ENCODE measurements around the gene LRRC28. TPM values are rescaled to one million over a fixed set of nuclear protein-coding genes. Genes with fewer than 3 reads are reported as not detected.
A peak's percentile ranks its signal among the peaks of the same experiment; 100 is the strongest.

The LRRC28 gene
- total RNA-seq, 1 experiment from 2014 or later = 28.4 TPM

- Histone ChIP-seq H3K4me3 (ENCODE audit: low read depth, low read length, poor library complexity, severe bottlenecking) (no peak overlapping the region), H3K27me3 (replicated peaks; ENCODE audit: insufficient read depth, low read depth, low read length, poor library complexity) (no peaks in the 10 kb centered on the region), H3K9me3 (ENCODE audit: low read depth, low read length, poor library complexity, severe bottlenecking) (no peaks in the 10 kb centered on the region), H3K4me1 (ENCODE audit: insufficient read depth, low read length, poor library complexity, severe bottlenecking) (peaks cover 34% of the 10 kb centered on the region), H3K27ac (ENCODE audit: low read depth, low read length, poor library complexity, severe bottlenecking) (no peak overlapping the region), H3K36me3 (ENCODE audit: insufficient read depth, low read length, poor library complexity, severe bottlenecking) (no peaks in the 10 kb centered on the region)
- CTCF ChIA-PET = interaction anchor here (0.6 to 2.4 kb wide), 2 partner anchors 291 to 295 kb away, joined by 3 to 7 read pairs; no protein-coding TSS in a partner anchor
- intact Hi-C loops (cut with micrococcal nuclease; ENCODE audit: unreplicated experiment) = no loop called here
- BruUV-seq (replicated peaks) = no TSS peak
- POLR2A ChIA-PET (ENCODE audit: low non-redundant PET) = no interaction called here
- peak; percentile 33 for DNase-seq (ENCODE audit: low spot score)
- peak; percentile 43 for TF ChIP-seq CTCF (conservative IDR thresholded peaks at IDR 0.05; ENCODE audit: low read depth, low read length)
- TF ChIP-seq EZH2 (IDR thresholded peaks at IDR 0.05; ENCODE audit: borderline replicate concordance, low read depth, low read length, poor library complexity, severe bottlenecking) = no peak
Observed at GRCh38 chr15:99409097-99409473, 157.8 kb downstream of the LRRC28 start.

GRCh38 chr15:99409560-99409959, 158.3 kb downstream of the LRRC28 start:
- DNase-seq (ENCODE audit: low spot score) = no peak
- no TSS peak for BruUV-seq (replicated peaks)
- TF ChIP-seq EZH2 (IDR thresholded peaks at IDR 0.05; ENCODE audit: borderline replicate concordance, low read depth, low read length, poor library complexity, severe bottlenecking) (no peak), CTCF (conservative IDR thresholded peaks at IDR 0.05; ENCODE audit: low read depth, low read length) (no peak)
- Histone ChIP-seq H3K27ac (ENCODE audit: low read depth, low read length, poor library complexity, severe bottlenecking) (no peak overlapping the region), H3K4me3 (ENCODE audit: low read depth, low read length, poor library complexity, severe bottlenecking) (no peak overlapping the region), H3K9me3 (ENCODE audit: low read depth, low read length, poor library complexity, severe bottlenecking) (no peaks in the 10 kb centered on the region), H3K27me3 (replicated peaks; ENCODE audit: insufficient read depth, low read depth, low read length, poor library complexity) (no peaks in the 10 kb centered on the region), H3K36me3 (ENCODE audit: insufficient read depth, low read length, poor library complexity, severe bottlenecking) (no peaks in the 10 kb centered on the region), H3K4me1 (ENCODE audit: insufficient read depth, low read length, poor library complexity, severe bottlenecking) (peaks cover 30% of the 10 kb centered on the region)
- ChIA-PET POLR2A (ENCODE audit: low non-redundant PET) (no interaction called here), CTCF (interaction anchor here (0.6 to 2.4 kb wide), 2 partner anchors 291 to 295 kb away, joined by 3 to 7 read pairs; no protein-coding TSS in a partner anchor)
- intact Hi-C loops (cut with micrococcal nuclease; ENCODE audit: unreplicated experiment) = no loop called here

DNA sequence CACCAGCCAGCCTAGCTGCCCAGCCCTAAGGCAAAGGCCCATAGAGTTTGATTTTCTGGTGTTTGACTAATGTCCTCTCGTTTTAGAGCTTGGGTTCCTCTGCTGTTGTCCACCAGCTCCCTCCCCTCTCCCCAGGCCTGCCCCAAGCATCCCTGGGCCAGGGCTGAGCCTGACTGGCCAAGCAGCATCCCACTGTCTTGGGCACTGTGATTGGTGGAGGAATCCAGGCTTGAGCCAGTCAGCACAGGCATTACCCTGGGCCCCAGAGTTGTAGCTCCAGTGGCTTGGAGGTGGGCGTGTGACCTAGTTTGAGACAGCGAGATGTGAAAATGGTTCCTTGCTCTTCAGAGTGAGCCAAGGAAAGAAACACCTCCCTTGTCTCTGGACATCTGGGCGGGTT, 159.2 kb downstream of the LRRC28 start:
- H3K27me3 ChIP-seq (replicated peaks; ENCODE audit: insufficient read depth, low read depth, low read length, poor library complexity) = no peaks in the 10 kb centered on the region
- H3K4me1 ChIP-seq (ENCODE audit: insufficient read depth, low read length, poor library complexity, severe bottlenecking) = peaks cover 22% of the 10 kb centered on the region
- no peak overlapping the region for H3K27ac ChIP-seq (ENCODE audit: low read depth, low read length, poor library complexity, severe bottlenecking)
- no peaks in the 10 kb centered on the region for H3K9me3 ChIP-seq (ENCODE audit: low read depth, low read length, poor library complexity, severe bottlenecking)
- no TSS peak for BruUV-seq (replicated peaks)
- intact Hi-C loops (cut with micrococcal nuclease; ENCODE audit: unreplicated experiment) = no loop called here
- TF ChIP-seq EZH2 (IDR thresholded peaks at IDR 0.05; ENCODE audit: borderline replicate concordance, low read depth, low read length, poor library complexity, severe bottlenecking) (no peak), CTCF (conservative IDR thresholded peaks at IDR 0.05; ENCODE audit: low read depth, low read length) (no peak)
- no peak for DNase-seq (ENCODE audit: low spot score)
- no peaks in the 10 kb centered on the region for H3K36me3 ChIP-seq (ENCODE audit: insufficient read depth, low read length, poor library complexity, severe bottlenecking)
- CTCF ChIA-PET = no interaction called here
- POLR2A ChIA-PET (ENCODE audit: low non-redundant PET) = no interaction called here
- H3K4me3 ChIP-seq (ENCODE audit: low read depth, low read length, poor library complexity, severe bottlenecking) = no peak overlapping the region
